ENCODE measurements around the gene NELFA. TPM values are rescaled to one million over a fixed set of nuclear protein-coding genes. Genes with fewer than 3 reads are reported as not detected.
A peak's percentile ranks its signal among the peaks of the same experiment; 100 is the strongest.

NELFA gene
- total and polyA plus RNA-seq, 2 of the 13 experiments (the other 11 are each of a cell fraction or from before 2014, with no cell fraction given), result 13.3 to 18.5 TPM

DNA sequence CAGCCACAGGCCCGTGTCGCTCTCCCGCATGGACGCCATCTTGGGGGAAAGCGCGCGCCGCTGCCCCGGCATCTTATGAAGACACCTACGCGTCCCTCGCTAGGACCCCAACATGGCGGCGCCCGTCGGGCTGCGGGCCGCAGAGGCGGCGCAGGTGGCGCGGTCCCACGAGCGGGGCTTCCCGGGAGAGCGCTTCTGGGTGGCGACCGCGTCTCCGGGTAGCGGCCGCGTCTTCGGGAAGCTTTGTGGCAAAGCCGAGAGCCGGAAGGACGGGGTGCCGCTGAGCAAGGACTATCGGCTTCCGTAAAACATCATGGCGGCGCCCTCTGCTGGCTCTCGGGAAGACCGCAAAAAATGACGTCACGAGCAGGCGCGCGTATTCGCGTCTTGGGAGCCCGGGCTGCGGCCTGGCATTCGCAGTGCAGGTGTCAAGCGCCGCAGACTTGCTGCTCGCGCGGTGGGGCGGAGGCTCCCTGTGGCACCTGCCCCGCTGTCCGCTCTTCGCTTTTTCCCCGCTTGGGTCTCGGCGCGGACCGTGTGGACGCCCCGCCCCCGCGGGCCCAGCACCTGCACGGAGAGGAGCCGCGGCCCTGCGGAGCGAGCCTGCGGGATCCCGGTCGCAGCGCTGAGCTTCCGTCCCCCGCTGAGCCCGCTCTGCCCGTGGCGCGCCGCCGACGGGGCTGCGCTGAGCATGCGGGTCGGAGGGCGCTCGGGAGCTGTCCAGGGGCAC, at the start of gene NELFA (continued):
- TF ChIP-seq ZNF543 (CRISPR knock-in tag; IDR thresholded peaks at IDR 0.05) (peak; percentile 93), ZNF510 (CRISPR knock-in tag; IDR thresholded peaks at IDR 0.05; ENCODE audit: low read depth) (peak; percentile 73; the same call in 1 of the 2 replicates), RBM22 (optimal IDR thresholded peaks at IDR 0.05; ENCODE audit: low read length) (no peak), NFAT5 (CRISPR knock-in tag; IDR thresholded peaks at IDR 0.05) (0 out of 2 replicates have a peak, but pooled peaks have one; percentile 18), PLRG1 (conservative IDR thresholded peaks at IDR 0.05) (no peak), ZNF83 (CRISPR knock-in tag; IDR thresholded peaks at IDR 0.05; ENCODE audit: borderline replicate concordance) (no peak), ZZZ3 (CRISPR knock-in tag; IDR thresholded peaks at IDR 0.05; ENCODE audit: borderline replicate concordance) (no peak; the same call in 1 of the 2 replicates), CREB3 (CRISPR knock-in tag; IDR thresholded peaks at IDR 0.05) (no peak), GATA4 (IDR thresholded peaks at IDR 0.05; ENCODE audit: borderline replicate concordance, low read depth) (no peak; the same call in 1 of the 2 replicates), PRMT3 (CRISPR knock-in tag; IDR thresholded peaks at IDR 0.05; ENCODE audit: borderline replicate concordance, low read depth) (peak; percentile 20; the same call in 1 of the 2 replicates), ZNF749 (CRISPR knock-in tag; IDR thresholded peaks at IDR 0.05; ENCODE audit: borderline replicate concordance) (peak; percentile 76; the same call in 1 of the 2 replicates), ZNF383 (CRISPR knock-in tag; IDR thresholded peaks at IDR 0.05; ENCODE audit: borderline replicate concordance) (no peak), JUNB (CRISPR knock-in tag; IDR thresholded peaks at IDR 0.05; ENCODE audit: borderline replicate concordance) (no peak; the same call in 1 of the 2 replicates), PAX8 (CRISPR knock-in tag; IDR thresholded peaks at IDR 0.05; ENCODE audit: borderline replicate concordance) (peak; percentile 97), ZNF274 (CRISPR knock-in tag; IDR thresholded peaks at IDR 0.05) (peak; percentile 54; the same call in 1 of the 2 replicates), CBX2 (IDR thresholded peaks at IDR 0.05; ENCODE audit: low read depth, low read length) (no peak), CBX2 (CRISPR knock-in tag; IDR thresholded peaks at IDR 0.05; ENCODE audit: low read depth) (no peak), ZNF234 (CRISPR knock-in tag; conservative IDR thresholded peaks at IDR 0.05) (no peak)
- TF ChIP-seq, protein P1, sequence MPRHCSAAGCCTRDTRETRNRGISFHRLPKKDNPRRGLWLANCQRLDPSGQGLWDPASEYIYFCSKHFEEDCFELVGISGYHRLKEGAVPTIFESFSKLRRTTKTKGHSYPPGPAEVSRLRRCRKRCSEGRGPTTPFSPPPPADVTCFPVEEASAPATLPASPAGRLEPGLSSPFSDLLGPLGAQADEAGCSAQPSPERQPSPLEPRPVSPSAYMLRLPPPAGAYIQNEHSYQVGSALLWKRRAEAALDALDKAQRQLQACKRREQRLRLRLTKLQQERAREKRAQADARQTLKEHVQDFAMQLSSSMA (CRISPR knock-in tag; IDR thresholded peaks at IDR 0.05), result peak; percentile 83; the same call in 1 of the 2 replicates
- TF ChIP-seq, protein P2, sequence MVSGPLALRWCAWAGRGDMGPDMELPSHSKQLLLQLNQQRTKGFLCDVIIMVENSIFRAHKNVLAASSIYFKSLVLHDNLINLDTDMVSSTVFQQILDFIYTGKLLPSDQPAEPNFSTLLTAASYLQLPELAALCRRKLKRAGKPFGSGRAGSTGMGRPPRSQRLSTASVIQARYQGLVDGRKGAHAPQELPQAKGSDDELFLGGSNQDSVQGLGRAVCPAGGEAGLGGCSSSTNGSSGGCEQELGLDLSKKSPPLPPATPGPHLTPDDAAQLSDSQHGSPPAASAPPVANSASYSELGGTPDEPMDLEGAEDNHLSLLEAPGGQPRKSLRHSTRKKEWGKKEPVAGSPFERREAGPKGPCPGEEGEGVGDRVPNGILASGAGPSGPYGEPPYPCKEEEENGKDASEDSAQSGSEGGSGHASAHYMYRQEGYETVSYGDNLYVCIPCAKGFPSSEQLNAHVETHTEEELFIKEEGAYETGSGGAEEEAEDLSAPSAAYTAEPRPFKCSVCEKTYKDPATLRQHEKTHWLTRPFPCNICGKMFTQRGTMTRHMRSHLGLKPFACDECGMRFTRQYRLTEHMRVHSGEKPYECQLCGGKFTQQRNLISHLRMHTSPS (CRISPR knock-in tag; IDR thresholded peaks at IDR 0.05; ENCODE audit: low read depth), result peak; percentile 48; the same call in 1 of the 2 replicates
